WTC11 (cell line): Measurements from ENCODE around the gene ADAM33.

ENCODE experiments used
- CBFB ChIP-seq: sonication (generic); formaldehyde crosslinking; IDR thresholded peaks from 2 replicates; pipeline ENCODE4 v1.8.1; 2022; ENCODE audit warnings: mild to moderate bottlenecking, low read depth, missing genetic modification reagents
- KAT7 ChIP-seq: sonication (generic); formaldehyde crosslinking; IDR thresholded peaks from 2 replicates; pipeline ENCODE4 v1.8.1; 2023; ENCODE audit warnings: missing genetic modification reagents, mild to moderate bottlenecking, borderline replicate concordance
- RELA ChIP-seq: sonication (generic); formaldehyde crosslinking; IDR thresholded peaks from 2 replicates; pipeline ENCODE4 v1.8.1; 2022; ENCODE audit warnings: missing genetic modification reagents, mild to moderate bottlenecking, borderline replicate concordance
- ZNF121 ChIP-seq: sonication (generic); formaldehyde crosslinking; IDR thresholded peaks from 2 replicates; pipeline ENCODE4 v1.8.0; 2023; ENCODE audit warnings: missing genetic modification reagents
- TF ChIP-seq, protein P1 (sequence below): fragments of 200-600 bp; IDR thresholded peaks from 2 replicates; pipeline ENCODE4 v1.8.0; 2022; ENCODE audit warnings: antibody characterized with exemption
- TF ChIP-seq, protein P2 (sequence below): sonication (generic); formaldehyde crosslinking; IDR thresholded peaks from 2 replicates; pipeline ENCODE4 v1.8.1; 2022; ENCODE audit warnings: missing genetic modification reagents, borderline replicate concordance
- TF ChIP-seq, protein P3 (sequence below): sonication (generic); formaldehyde crosslinking; IDR thresholded peaks from 2 replicates; pipeline ENCODE4 v1.8.0; 2022; ENCODE audit warnings: mild to moderate bottlenecking, missing genetic modification reagents
- TF ChIP-seq, protein P4 (sequence below): sonication (generic); formaldehyde crosslinking; IDR thresholded peaks from 2 replicates; pipeline ENCODE4 v1.8.0; 2022; ENCODE audit warnings: mild to moderate bottlenecking, missing genetic modification reagents
- TF ChIP-seq, protein P5 (sequence below): sonication (generic); formaldehyde crosslinking; IDR thresholded peaks from 2 replicates; pipeline ENCODE4 v1.8.1; 2022; ENCODE audit warnings: low read depth, missing genetic modification reagents, borderline replicate concordance
- TF ChIP-seq, protein P6 (sequence below): sonication (generic); formaldehyde crosslinking; IDR thresholded peaks from 2 replicates; pipeline ENCODE4 v1.8.0; 2022; ENCODE audit warnings: mild to moderate bottlenecking, missing genetic modification reagents

DNA sequence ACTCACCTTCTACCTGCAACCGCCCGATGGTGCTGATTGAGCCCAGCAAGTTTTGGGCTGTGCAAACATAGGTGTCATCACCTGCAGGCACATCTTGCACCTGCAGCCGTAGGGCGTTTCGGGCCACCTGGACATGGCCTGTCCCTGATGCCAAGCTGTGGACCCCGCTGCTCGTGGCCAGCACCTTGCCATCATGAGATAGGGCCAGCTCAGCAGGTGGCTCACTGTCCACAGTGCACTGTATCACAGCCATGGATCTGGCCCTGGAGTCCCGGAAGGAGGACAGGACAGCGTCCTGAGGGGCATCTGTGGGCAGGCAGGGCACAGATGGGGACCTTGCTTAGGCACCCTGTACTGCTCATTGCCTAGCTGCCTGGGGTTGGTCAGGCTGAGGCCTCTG lies 10.1 kb upstream of the ADAM33 start:
- no peak for TF ChIP-seq RELA
- TF ChIP-seq, protein P1, sequence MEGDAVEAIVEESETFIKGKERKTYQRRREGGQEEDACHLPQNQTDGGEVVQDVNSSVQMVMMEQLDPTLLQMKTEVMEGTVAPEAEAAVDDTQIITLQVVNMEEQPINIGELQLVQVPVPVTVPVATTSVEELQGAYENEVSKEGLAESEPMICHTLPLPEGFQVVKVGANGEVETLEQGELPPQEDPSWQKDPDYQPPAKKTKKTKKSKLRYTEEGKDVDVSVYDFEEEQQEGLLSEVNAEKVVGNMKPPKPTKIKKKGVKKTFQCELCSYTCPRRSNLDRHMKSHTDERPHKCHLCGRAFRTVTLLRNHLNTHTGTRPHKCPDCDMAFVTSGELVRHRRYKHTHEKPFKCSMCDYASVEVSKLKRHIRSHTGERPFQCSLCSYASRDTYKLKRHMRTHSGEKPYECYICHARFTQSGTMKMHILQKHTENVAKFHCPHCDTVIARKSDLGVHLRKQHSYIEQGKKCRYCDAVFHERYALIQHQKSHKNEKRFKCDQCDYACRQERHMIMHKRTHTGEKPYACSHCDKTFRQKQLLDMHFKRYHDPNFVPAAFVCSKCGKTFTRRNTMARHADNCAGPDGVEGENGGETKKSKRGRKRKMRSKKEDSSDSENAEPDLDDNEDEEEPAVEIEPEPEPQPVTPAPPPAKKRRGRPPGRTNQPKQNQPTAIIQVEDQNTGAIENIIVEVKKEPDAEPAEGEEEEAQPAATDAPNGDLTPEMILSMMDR, result no peak
- TF ChIP-seq, protein P2, sequence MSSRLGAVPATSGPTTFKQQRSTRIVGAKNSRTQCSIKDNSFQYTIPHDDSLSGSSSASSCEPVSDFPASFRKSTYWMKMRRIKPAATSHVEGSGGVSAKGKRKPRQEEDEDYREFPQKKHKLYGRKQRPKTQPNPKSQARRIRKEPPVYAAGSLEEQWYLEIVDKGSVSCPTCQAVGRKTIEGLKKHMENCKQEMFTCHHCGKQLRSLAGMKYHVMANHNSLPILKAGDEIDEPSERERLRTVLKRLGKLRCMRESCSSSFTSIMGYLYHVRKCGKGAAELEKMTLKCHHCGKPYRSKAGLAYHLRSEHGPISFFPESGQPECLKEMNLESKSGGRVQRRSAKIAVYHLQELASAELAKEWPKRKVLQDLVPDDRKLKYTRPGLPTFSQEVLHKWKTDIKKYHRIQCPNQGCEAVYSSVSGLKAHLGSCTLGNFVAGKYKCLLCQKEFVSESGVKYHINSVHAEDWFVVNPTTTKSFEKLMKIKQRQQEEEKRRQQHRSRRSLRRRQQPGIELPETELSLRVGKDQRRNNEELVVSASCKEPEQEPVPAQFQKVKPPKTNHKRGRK, result no peak
- TF ChIP-seq, protein P3, sequence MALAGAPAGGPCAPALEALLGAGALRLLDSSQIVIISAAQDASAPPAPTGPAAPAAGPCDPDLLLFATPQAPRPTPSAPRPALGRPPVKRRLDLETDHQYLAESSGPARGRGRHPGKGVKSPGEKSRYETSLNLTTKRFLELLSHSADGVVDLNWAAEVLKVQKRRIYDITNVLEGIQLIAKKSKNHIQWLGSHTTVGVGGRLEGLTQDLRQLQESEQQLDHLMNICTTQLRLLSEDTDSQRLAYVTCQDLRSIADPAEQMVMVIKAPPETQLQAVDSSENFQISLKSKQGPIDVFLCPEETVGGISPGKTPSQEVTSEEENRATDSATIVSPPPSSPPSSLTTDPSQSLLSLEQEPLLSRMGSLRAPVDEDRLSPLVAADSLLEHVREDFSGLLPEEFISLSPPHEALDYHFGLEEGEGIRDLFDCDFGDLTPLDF (CRISPR knock-in tag), result no peak
- TF ChIP-seq, protein P4, sequence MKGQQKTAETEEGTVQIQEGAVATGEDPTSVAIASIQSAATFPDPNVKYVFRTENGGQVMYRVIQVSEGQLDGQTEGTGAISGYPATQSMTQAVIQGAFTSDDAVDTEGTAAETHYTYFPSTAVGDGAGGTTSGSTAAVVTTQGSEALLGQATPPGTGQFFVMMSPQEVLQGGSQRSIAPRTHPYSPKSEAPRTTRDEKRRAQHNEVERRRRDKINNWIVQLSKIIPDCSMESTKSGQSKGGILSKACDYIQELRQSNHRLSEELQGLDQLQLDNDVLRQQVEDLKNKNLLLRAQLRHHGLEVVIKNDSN (CRISPR knock-in tag), result no peak
- TF ChIP-seq, protein P5, sequence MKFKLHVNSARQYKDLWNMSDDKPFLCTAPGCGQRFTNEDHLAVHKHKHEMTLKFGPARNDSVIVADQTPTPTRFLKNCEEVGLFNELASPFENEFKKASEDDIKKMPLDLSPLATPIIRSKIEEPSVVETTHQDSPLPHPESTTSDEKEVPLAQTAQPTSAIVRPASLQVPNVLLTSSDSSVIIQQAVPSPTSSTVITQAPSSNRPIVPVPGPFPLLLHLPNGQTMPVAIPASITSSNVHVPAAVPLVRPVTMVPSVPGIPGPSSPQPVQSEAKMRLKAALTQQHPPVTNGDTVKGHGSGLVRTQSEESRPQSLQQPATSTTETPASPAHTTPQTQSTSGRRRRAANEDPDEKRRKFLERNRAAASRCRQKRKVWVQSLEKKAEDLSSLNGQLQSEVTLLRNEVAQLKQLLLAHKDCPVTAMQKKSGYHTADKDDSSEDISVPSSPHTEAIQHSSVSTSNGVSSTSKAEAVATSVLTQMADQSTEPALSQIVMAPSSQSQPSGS (CRISPR knock-in tag), result no peak
- TF ChIP-seq ZNF121 (CRISPR knock-in tag), result no peak
- no peak for TF ChIP-seq CBFB
- TF ChIP-seq, protein P6, sequence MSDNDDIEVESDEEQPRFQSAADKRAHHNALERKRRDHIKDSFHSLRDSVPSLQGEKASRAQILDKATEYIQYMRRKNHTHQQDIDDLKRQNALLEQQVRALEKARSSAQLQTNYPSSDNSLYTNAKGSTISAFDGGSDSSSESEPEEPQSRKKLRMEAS (CRISPR knock-in tag), result no peak
- no peak for TF ChIP-seq KAT7 (CRISPR knock-in tag)
